Hepatocyte (in vitro differentiated cells): Measurements from ENCODE around the gene HMCN1. TPM values are rescaled to one million over a fixed set of nuclear protein-coding genes. Genes with fewer than 3 reads are reported as not detected.

Source experiments
- DNase-seq: peaks from one replicate; pipeline ENCODE4 v3.0.0-alpha.2; 2016; ENCODE audit warnings: low spot score
- H2AFZ ChIP-seq: fragments of 200-600 bp; sonication (generic); 2 replicates; pipeline ENCODE4 v1.6.0; 2016; ENCODE audit warnings: antibody characterized with exemption, mild to moderate bottlenecking
- H3K27ac ChIP-seq: fragments of 200-600 bp; sonication (generic); 2 replicates; pipeline ENCODE4 v1.5.1; 2016; ENCODE audit warnings: mild to moderate bottlenecking
- H3K27me3 ChIP-seq: fragments of 200-600 bp; sonication (generic); 2 replicates; pipeline ENCODE4 v1.6.1; 2016
- H3K36me3 ChIP-seq: fragments of 200-600 bp; sonication (generic); replicated peaks from 2 replicates; pipeline ENCODE4 v1.5.1; 2016; ENCODE audit warnings: low read depth; ENCODE audit not compliant: insufficient read depth
- H3K4me1 ChIP-seq: fragments of 200-600 bp; sonication (generic); 2 replicates; pipeline ENCODE4 v1.5.1; 2016; ENCODE audit warnings: mild to moderate bottlenecking, moderate library complexity; ENCODE audit not compliant: insufficient read depth
- H3K4me2 ChIP-seq: fragments of 200-600 bp; sonication (generic); 2 replicates; pipeline ENCODE4 v1.6.0; 2016
- H3K4me3 ChIP-seq: fragments of 200-600 bp; sonication (generic); 2 replicates; pipeline ENCODE4 v1.5.1; 2016; ENCODE audit warnings: mild to moderate bottlenecking
- H3K79me2 ChIP-seq: fragments of 200-600 bp; sonication (generic); 2 replicates; pipeline ENCODE4 v1.6.0; 2017; ENCODE audit warnings: mild to moderate bottlenecking
- H3K9me2 ChIP-seq: fragments of 200-600 bp; sonication (generic); replicated peaks from 2 replicates; pipeline ENCODE4 v1.6.0; 2017; ENCODE audit warnings: mild to moderate bottlenecking; ENCODE audit not compliant: insufficient read depth
- H3K9me3 ChIP-seq: fragments of 200-600 bp; sonication (generic); 2 replicates; pipeline ENCODE4 v1.5.1; 2016; ENCODE audit warnings: low read depth, mild to moderate bottlenecking
- H4K20me1 ChIP-seq: fragments of 200-600 bp; sonication (generic); 2 replicates; pipeline ENCODE4 v1.6.0; 2016; ENCODE audit warnings: mild to moderate bottlenecking; ENCODE audit not compliant: insufficient read depth, poor library complexity, severe bottlenecking
- CTCF ChIP-seq: fragments of 200-600 bp; sonication (generic); IDR thresholded peaks from 2 replicates; pipeline ENCODE4 v1.5.1; 2016; ENCODE audit warnings: antibody characterized with exemption, mild to moderate bottlenecking; ENCODE audit not compliant: poor library complexity
- EZH2 ChIP-seq: fragments of 200-600 bp; sonication (generic); IDR thresholded peaks from 2 replicates; pipeline ENCODE4 v1.6.1; 2016; ENCODE audit warnings: antibody characterized with exemption, mild to moderate bottlenecking, borderline replicate concordance
- EZH2phosphoT487 ChIP-seq: fragments of 200-600 bp; sonication (generic); IDR thresholded peaks from one replicate; pipeline ENCODE4 v1.6.1; 2018; ENCODE audit warnings: antibody characterized with exemption, mild to moderate bottlenecking, low read depth, moderate library complexity; ENCODE audit not compliant: unreplicated experiment, severe bottlenecking
- WGBS: methylation state at CpG from one replicate; pipeline ENCODE4 v1.1.6; 2016; ENCODE audit warnings: low lambda C conversion rate; ENCODE audit errors: missing lambda C conversion rate; 5-methylcytosine and 5-hydroxymethylcytosine counted together
- polyA plus RNA-seq: library from polyadenylated mRNA; unstranded; fragments of >200 nt; fragmentation: Nextera tagmentation; extraction: Ambion mirVana; gene quantifications from 2 replicates; pipeline ENCODE4 v1.2.1, GENCODE V29; 2016
- total RNA-seq: library from RNA; depleted of rRNA; stranded (reverse); fragments of >200 nt; gene quantifications from 2 replicates; pipeline ENCODE4 v1.2.3, GENCODE V29; 2014

Gene HMCN1
- total and polyA plus RNA-seq, 2 experiments from 2014 or later, result 2.3 to 13.4 TPM

GRCh38 chr1:186009039-186009737 is 275.0 kb downstream of the HMCN1 start:
- H3K4me2 ChIP-seq, result no peak overlapping the region
- H3K9me2 ChIP-seq, result no peaks in the 10 kb centered on the region
- no peaks in the 10 kb centered on the region for H3K36me3 ChIP-seq
- no peaks in the 10 kb centered on the region for H3K27me3 ChIP-seq
- DNase-seq, result no peak
- H3K4me1 ChIP-seq, result no peaks in the 10 kb centered on the region
- H3K4me3 ChIP-seq, result no peak overlapping the region
- TF ChIP-seq CTCF (no peak), EZH2 (no peak), EZH2phosphoT487 (no peak)
- H4K20me1 ChIP-seq, result no peaks in the 10 kb centered on the region
- no peak overlapping the region for H3K27ac ChIP-seq
- 90% methylated on average over 1 of the region's 1 CpG for WGBS
- H3K9me3 ChIP-seq, result no peaks in the 10 kb centered on the region
- H2AFZ ChIP-seq, result no peak overlapping the region
- H3K79me2 ChIP-seq, result no peaks in the 10 kb centered on the region

GRCh38 chr1:186014370-186015037 is 280.3 kb downstream of the HMCN1 start:
- H2AFZ ChIP-seq, result no peak overlapping the region
- no peak overlapping the region for H3K27ac ChIP-seq
- H3K27me3 ChIP-seq, result no peaks in the 10 kb centered on the region
- DNase-seq, result no peak
- H4K20me1 ChIP-seq, result no peaks in the 10 kb centered on the region
- no peak overlapping the region for H3K4me3 ChIP-seq
- H3K9me2 ChIP-seq, result no peaks in the 10 kb centered on the region
- H3K4me2 ChIP-seq, result no peak overlapping the region
- no peaks in the 10 kb centered on the region for H3K4me1 ChIP-seq
- H3K79me2 ChIP-seq, result no peaks in the 10 kb centered on the region
- H3K9me3 ChIP-seq, result no peaks in the 10 kb centered on the region
- H3K36me3 ChIP-seq, result no peaks in the 10 kb centered on the region
- TF ChIP-seq EZH2phosphoT487 (no peak), EZH2 (no peak), CTCF (no peak)

DNA sequence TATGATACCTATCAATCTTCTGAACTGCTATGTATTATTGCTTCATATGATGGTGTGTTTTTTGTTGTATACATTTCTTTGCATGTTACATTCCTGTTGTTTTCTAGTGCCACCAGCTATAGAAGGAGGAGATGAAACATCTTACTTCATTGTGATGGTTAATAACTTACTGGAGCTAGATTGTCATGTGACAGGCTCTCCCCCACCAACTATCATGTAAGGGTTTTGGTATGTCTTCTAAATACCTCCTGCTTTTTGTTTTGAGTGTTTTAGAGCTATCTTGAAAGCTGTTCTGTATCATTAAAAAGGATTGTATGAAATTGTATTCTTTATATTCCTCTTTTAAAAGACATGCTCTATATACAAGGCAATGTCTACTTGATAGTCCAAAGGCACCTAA is 282.7 kb downstream of the HMCN1 start:
- DNase-seq, result no peak
- H3K27ac ChIP-seq, result no peak overlapping the region
- H3K9me2 ChIP-seq, result no peaks in the 10 kb centered on the region
- H3K9me3 ChIP-seq, result no peaks in the 10 kb centered on the region
- no peak overlapping the region for H2AFZ ChIP-seq
- TF ChIP-seq EZH2phosphoT487 (no peak), EZH2 (no peak), CTCF (no peak)
- no peaks in the 10 kb centered on the region for H3K4me1 ChIP-seq
- H3K36me3 ChIP-seq, result no peaks in the 10 kb centered on the region
- H3K4me2 ChIP-seq, result no peak overlapping the region
- no peaks in the 10 kb centered on the region for H4K20me1 ChIP-seq
- H3K27me3 ChIP-seq, result no peaks in the 10 kb centered on the region
- H3K4me3 ChIP-seq, result no peak overlapping the region
- H3K79me2 ChIP-seq, result no peaks in the 10 kb centered on the region
